HG02885 (cell line): Measurements from ENCODE around the gene SNRK.
"Not testable (repeated sequence)": the region's sequence is repeated elsewhere in the genome, so short reads cannot be mapped to it uniquely, and the experiment has no call there.

Experiments
- ATAC-seq: cut with Tn5 transposase; IDR thresholded peaks from one replicate; pipeline ENCODE4 v1.9.1; 2021; ENCODE audit warnings: mild to moderate bottlenecking; ENCODE audit not compliant: unreplicated experiment, poor library complexity

SNRK gene

GRCh38 chr3:43343815-43344214 is 57.5 kb downstream of the SNRK start:
- ATAC-seq: no peak

DNA sequence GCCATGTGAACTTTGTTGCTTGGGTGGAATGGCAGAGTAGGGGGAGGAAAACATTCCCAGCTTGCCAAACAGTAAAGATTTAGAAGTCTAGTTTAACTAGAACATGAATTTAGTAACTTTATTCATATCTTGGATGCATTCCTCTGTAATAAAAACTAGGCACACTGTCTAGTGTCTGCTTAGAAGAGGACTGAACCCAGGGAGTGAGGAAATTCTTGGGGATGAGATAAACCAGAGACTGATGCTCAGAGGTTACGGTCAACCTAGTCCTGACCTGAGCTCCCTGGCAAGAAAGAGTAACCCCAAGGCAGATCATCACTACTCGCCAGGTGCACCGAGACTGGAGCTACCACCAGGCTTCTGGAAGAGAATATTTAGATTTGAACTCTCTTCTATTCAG is 58.2 kb downstream of the SNRK start:
- no peak for ATAC-seq

DNA sequence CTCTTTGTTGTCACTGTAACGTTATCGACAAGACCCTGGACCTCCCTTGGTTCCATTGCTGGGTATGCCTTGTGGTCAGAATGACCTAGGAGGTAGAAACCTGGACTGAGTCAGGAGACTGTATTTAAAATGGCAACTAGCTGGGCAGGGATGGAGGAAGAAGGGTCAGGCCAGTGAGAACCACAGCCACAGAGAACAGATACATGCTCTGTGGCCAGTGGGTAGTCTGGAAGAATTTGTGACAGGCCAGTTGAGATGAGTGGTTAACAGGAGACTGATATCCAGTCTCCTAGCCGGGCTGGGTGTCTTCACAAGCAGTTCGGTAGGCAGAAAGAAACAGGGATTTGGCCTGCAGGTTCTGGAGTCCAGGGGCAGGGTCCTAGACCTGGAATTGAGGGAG is 58.9 kb downstream of the SNRK start:
- ATAC-seq: no peak

DNA sequence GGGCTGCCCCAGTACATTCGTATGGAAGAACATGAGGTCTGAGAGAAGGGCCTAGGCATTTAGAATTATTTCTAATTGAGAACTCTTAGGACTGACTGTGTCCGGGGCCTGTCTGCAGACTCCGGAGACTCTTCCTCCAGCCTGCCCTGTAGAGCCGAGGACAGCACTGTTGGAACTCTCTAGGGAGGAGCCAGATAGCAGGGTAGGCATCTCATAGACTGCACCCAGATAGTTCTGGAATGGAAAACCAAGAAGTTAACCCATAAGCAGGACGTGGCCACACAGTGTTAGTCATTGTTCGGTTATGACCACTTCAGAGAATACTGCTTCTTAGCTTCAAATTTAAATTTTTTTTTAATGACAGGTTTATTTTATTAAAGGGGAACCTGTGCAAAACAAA is 59.5 kb downstream of the SNRK start:
- ATAC-seq: no peak

- no peak for ATAC-seq
These were observed 60.8 kb downstream of the SNRK start for GRCh38 chr3:43346978-43347749.

DNA sequence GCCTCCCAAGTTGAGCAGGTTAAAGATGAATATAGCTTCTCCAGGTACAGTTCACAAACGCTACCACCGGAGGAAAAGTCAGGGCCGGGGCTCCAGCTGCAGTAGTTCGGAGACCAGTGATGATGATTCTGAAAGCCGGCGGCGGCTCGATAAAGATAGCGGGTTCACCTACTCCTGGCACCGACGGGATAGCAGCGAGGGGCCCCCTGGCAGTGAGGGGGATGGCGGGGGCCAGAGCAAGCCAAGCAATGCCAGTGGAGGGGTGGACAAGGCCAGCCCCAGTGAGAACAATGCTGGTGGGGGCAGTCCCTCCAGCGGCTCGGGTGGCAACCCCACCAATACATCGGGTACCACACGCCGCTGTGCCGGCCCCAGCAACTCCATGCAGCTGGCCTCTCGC is 61.4 kb downstream of the SNRK start:
- no peak for ATAC-seq

- ATAC-seq: no peak
These were observed 62.0 kb downstream of the SNRK start for GRCh38 chr3:43348350-43348749.

- no peak for ATAC-seq
These were observed 62.7 kb downstream of the SNRK start for GRCh38 chr3:43348852-43349574.

DNA sequence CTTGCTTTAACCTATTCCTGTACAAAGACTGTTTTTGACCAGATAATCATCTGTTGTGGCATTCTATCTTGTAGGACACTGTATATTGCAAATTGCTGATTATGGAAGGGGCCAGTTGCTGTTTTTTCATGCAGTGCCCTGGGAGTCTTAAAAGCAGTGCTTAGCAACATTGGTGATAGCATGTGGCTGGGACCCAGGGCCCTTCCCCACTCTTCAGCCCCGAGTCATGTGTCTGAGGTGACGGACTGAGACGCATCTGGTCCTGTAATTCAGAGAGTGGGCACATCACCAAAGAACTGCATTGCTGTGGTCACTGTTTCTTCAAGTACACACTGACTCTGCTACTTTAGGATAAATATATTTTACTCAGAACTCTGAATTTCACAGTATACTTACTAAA is 63.4 kb downstream of the SNRK start:
- ATAC-seq: no peak

DNA sequence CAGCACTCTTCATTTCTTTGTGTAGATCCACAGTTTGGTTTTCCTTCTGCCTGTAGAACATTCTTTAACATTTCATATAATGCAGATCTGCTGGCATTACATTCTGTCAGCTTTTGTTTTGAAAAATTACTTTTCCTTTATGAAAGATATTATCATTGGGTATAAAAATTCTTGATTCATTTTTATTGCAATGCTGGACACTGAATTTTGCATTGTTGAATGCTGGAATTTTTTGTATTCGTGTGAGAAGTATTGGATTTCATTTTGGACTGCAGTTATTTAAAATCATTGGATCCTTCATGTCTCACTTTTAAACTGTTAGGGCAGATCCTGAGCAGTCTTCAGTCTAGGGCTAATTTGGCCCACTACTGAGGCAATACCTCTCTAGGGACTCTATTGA is 67.1 kb downstream of the SNRK start:
- ATAC-seq: no peak

DNA sequence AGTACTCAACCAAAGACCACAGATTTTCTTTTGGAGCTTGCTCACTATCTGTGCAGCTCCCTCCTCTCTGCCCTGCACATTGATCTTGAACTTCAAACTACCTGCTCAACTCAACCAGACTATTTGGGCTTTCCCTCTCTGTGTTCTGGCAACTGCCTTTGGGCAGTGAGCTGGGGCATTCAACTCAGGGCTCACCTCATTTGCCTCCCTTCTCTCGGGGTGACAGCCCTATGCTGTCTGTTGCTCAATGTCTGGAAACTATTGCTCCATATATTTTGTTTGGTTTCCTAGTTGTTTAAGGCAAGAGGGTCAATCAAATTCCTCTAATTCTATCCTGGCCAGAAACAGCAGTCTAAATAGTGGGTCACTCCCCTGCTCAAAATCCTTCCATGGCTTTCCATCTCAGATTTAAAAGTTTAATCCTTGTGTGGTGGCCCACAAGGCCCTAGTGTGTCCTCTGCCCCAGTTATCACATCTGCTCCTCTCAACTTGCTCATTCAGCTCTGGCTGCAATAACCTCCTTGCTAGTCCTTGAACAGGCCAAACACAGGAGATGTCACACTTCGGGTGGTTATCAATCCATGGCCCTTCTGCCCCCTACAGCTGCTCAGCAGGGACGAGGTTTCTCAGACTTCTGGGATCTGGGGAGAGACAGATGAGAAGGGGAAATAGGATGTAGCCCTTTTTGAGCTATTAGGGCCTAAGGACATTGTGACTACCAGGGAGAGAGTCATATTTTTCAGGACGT is 67.8 kb downstream of the SNRK start:
- ATAC-seq: no peak

DNA sequence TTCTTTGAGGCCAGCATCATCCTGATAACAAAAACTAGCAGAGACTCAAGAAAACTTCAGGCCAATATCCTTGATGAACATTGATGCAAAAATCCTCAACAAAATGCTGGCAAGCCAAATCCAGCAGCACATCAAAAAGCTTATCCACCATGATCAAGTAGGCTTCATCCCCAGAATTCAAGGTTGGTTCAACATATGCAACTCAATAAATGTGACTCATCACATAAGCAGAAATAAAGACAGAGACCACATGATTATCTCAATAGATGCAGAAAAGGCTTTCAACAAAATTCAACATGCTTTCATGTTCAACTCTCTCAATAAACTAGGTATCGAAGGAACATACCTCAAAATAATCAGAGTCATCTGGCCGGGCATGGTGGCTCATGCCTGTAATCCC is 69.7 kb downstream of the SNRK start:
- ATAC-seq: not testable (repeated sequence)

DNA sequence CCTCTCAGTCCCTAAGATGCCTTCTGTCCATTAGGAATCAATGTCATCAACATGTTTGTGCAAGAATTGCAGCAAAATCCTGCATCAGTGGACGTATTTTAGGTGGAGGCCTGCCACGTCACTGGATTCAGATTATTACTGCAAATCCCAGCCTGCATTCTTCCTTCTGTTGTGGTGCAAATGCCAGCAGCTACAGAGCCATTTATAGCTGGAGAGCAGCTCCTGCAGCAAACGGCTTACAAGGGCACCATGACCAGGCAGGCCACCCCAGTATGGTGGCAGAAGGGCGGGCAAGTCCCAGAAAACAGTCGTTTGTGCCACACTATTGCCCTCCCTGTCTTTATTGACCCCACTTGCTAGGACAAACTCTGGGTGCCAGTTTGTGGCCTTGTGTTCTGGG is 74.7 kb downstream of the SNRK start:
- ATAC-seq: no peak

GRCh38 chr3:43362183-43362582 is 75.8 kb downstream of the SNRK start:
- ATAC-seq: no peak

GRCh38 chr3:43362961-43363360 is 76.6 kb downstream of the SNRK start:
- ATAC-seq: no peak

DNA sequence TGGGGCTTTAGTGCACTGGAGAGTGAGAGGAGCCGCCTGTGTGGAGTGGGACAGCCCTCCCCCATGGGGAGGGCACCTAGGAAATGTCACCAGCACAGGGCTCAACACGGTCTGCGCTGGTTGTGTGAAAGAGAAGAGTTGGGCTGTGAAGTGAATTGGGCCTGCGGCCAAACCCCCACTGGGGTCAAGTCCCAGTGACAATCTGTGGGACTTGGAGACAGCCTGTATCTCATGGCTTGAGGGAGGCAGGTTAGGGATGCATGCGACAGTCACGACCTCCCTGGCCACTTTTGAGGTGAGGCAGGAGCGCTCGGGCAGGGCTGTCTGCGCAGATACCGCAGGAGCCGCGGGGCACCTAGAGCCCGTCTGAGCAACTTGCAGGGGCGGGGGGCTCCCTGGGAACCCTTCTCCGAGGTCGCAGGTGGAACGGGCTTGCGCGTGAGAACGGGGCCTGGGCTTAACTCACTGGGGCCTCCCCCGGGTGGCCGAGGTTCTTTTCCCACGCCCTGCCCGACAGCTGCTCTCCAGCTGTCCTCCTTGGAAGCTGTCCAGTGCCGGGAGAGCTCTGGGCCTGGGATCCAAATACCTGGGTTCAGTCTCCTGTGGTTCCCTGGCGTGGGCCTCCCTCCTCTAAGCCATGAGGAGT is 77.4 kb downstream of the SNRK start:
- ATAC-seq: no peak

DNA sequence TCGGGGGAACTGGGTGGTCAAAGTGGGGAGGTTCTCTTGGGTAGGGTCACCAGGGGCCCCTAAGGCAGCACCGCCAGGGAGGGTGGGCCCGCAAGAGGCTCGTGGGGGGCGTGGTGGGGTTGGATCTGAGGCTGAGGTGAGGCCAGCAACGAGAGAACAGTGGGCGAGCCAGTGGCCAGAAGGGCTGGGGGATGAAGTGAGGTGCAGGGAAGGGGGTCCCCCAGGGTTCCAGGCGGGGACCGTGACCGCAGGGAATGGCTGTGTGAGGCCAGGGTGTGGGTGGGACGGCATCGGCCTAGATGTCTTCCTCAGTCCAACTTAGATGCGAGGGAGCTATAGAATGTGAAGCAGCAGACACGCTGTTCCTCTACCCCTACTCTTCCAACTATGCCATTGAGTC is 78.2 kb downstream of the SNRK start:
- ATAC-seq: no peak

- ATAC-seq: no peak
These were observed 78.6 kb downstream of the SNRK start for GRCh38 chr3:43364926-43365325.

DNA sequence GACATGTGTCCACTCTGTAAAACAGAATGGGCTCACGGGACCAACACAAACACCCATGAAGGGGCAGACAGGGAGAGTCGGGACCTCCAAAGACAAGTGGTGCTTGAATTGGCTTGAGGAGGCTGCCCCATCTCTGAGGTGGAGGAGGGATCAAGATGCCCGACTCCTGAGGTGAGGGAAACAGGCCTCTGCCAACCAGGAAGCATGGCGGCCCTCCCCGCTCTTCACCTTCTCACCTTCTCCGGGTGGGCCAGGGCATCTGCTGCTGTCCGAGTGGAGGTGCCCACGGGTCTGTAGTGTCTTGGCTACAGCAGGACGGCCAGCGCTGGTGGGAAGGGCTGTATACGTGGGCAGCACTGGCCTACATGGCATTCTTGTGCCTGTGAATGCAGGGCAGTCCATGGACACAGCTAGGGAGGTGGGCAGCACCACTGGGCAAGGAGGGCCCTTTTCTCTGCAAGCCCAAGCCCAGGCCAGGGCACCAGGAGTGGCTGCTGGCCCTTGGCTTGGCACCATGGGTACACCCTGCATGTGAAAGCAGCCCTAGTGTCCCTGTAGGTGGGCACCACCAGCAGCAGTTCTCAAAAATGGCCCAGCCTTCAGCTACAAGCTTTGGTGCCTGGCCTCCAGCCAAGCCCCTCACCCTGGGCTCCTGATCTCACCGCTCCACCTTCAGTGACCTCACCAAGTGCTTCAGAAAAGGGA is 79.4 kb downstream of the SNRK start:
- ATAC-seq: no peak

- ATAC-seq: no peak
These were observed 80.1 kb downstream of the SNRK start for GRCh38 chr3:43366481-43366880.
